DND-41 (cell line): ENCODE data around the gene ITPRIPL1.

Source experiments
- ATAC-seq: fragments of 200-7000 bp; cut with Tn5 transposase; 3 replicates; pipeline ENCODE4 v1.9.1; 2021; ENCODE audit warnings: low read depth; ENCODE audit not compliant: insufficient read depth
- DNase-seq: peaks from one replicate; pipeline ENCODE4 v3.0.0-alpha.2; 2020
- H2AFZ ChIP-seq: 2 replicates; pipeline ENCODE4 v1.6.0; 2012; ENCODE audit warnings: low read depth, low read length
- H3K27ac ChIP-seq: 2 replicates; pipeline ENCODE4 v1.5.1; 2012; ENCODE audit warnings: low read length, inconsistent platforms
- H3K27me3 ChIP-seq: fragments of 200-600 bp; sonication (generic); 2 replicates; pipeline ENCODE4 v1.6.0; 2012; ENCODE audit warnings: low read length, mild to moderate bottlenecking, inconsistent platforms; ENCODE audit not compliant: insufficient read depth, poor library complexity
- H3K36me3 ChIP-seq: 2 replicates; pipeline ENCODE4 v1.5.1; 2012; ENCODE audit warnings: low read length, inconsistent platforms; ENCODE audit not compliant: insufficient read depth
- H3K4me1 ChIP-seq: 2 replicates; pipeline ENCODE4 v1.5.1; 2012; ENCODE audit warnings: mild to moderate bottlenecking, low read length; ENCODE audit not compliant: insufficient read depth
- H3K4me2 ChIP-seq: 2 replicates; pipeline ENCODE4 v1.6.0; 2012; ENCODE audit warnings: mild to moderate bottlenecking, moderate library complexity, low read length, inconsistent platforms; ENCODE audit not compliant: insufficient read depth
- H3K4me3 ChIP-seq, 2 experiments: fragments of 200-600 bp in 1 of 2; shearing (Covaris generic) in 1 of 2; 2 replicates each; pipeline ENCODE4 v1.5.1; 2012 to 2016; ENCODE audit warnings: inconsistent platforms in 2 of 2, low read length in 2 of 2, mild to moderate bottlenecking in 2 of 2, low read depth in 1 of 2, moderate library complexity in 1 of 2
- H3K79me2 ChIP-seq: 2 replicates; pipeline ENCODE4 v1.6.0; 2012; ENCODE audit warnings: low read length, inconsistent platforms; ENCODE audit not compliant: insufficient read depth
- H3K9ac ChIP-seq: 2 replicates; pipeline ENCODE4 v1.6.0; 2012; ENCODE audit warnings: low read depth, mild to moderate bottlenecking, inconsistent platforms, low read length, moderate library complexity
- H3K9me3 ChIP-seq: 2 replicates; pipeline ENCODE4 v1.5.1; 2012; ENCODE audit warnings: low read length, moderate library complexity, mild to moderate bottlenecking, inconsistent platforms; ENCODE audit not compliant: insufficient read depth, severe bottlenecking
- H4K20me1 ChIP-seq: 2 replicates; pipeline ENCODE4 v1.6.0; 2012; ENCODE audit warnings: low read length; ENCODE audit not compliant: insufficient read depth
- EZH2 ChIP-seq: IDR thresholded peaks from 3 replicates; pipeline ENCODE4 v1.6.1; 2012; ENCODE audit warnings: borderline replicate concordance, low read depth, mild to moderate bottlenecking, moderate library complexity, low read length, inconsistent platforms; ENCODE audit not compliant: severe bottlenecking
- TF ChIP-seq, protein P1 (sequence below): IDR thresholded peaks from 2 replicates; pipeline ENCODE4 v1.5.1; 2012; ENCODE audit warnings: borderline replicate concordance, low read length, moderate library complexity, mild to moderate bottlenecking; ENCODE audit not compliant: poor library complexity, severe bottlenecking; ENCODE audit errors: extremely low read depth

Gene ITPRIPL1

DNA sequence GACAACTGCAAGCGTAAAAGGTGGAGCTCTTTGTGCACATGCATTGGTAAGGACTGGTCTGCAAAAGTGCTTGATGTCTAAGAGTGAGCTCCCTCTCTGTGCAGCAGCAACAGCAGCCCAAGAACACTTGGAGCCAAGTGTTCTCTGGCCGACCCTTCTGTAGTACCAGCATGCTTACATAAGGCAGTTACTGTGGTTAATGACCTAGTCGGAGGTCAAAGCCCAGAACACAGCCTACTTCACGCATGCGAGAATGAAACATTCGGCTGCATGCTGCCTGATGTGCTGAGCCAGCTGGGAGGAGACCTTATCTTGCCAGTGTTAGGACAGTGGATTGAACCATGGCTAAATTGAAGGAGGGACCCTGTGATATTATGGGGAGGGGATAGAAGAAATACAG, 31.8 kb downstream of the ITPRIPL1 start:
- Histone ChIP-seq H4K20me1 (peaks cover 12% of the 10 kb centered on the region; the same call in 1 of the 2 replicates), H3K9ac (no peak overlapping the region), H3K4me1 (no peaks in the 10 kb centered on the region), H3K4me3 (no peak overlapping the region), H3K9me3 (no peaks in the 10 kb centered on the region), H3K27ac (no peak overlapping the region), H3K27me3 (no peaks in the 10 kb centered on the region), H3K79me2 (peaks cover 3% of the 10 kb centered on the region), H2AFZ (no peak overlapping the region), H3K36me3 (peaks cover 94% of the 10 kb centered on the region), H3K4me2 (no peak overlapping the region)
- DNase-seq: no peak
- no peak for ATAC-seq
- TF ChIP-seq, protein P1, sequence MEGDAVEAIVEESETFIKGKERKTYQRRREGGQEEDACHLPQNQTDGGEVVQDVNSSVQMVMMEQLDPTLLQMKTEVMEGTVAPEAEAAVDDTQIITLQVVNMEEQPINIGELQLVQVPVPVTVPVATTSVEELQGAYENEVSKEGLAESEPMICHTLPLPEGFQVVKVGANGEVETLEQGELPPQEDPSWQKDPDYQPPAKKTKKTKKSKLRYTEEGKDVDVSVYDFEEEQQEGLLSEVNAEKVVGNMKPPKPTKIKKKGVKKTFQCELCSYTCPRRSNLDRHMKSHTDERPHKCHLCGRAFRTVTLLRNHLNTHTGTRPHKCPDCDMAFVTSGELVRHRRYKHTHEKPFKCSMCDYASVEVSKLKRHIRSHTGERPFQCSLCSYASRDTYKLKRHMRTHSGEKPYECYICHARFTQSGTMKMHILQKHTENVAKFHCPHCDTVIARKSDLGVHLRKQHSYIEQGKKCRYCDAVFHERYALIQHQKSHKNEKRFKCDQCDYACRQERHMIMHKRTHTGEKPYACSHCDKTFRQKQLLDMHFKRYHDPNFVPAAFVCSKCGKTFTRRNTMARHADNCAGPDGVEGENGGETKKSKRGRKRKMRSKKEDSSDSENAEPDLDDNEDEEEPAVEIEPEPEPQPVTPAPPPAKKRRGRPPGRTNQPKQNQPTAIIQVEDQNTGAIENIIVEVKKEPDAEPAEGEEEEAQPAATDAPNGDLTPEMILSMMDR: no peak
- TF ChIP-seq EZH2: no peak

DNA sequence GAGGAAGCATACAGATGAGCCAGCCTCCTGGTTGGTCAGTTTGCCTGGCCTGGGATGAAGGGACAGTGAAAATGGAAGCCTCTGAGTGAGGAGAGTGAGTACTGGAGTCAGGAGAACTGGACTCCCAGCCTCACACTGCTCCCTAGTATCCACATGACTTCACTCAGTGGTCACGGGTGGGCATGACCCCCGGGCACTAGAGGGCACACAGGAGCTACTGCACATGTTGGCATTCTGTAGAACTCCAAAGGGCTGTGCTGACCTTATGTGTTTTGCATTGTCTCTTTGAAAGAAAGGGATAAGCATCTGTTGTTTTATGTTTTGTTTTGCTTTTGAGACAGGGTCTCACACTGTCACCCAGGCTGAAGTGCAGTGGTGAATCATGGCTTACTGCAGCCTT, 34.2 kb downstream of the ITPRIPL1 start:
- Histone ChIP-seq H3K4me2 (no peak overlapping the region), H4K20me1 (peaks cover 6% of the 10 kb centered on the region; the same call in 1 of the 2 replicates), H3K9ac (no peak overlapping the region), H3K27ac (no peak overlapping the region), H3K9me3 (no peaks in the 10 kb centered on the region), H3K4me1 (no peaks in the 10 kb centered on the region), H3K36me3 (peaks cover 94% of the 10 kb centered on the region), H3K27me3 (no peaks in the 10 kb centered on the region), H2AFZ (no peak overlapping the region), H3K4me3 (no peak overlapping the region), H3K79me2 (no peaks in the 10 kb centered on the region)
- TF ChIP-seq EZH2: no peak
- TF ChIP-seq, protein P1: peak; percentile 65
- ATAC-seq (peak; percentile 81), DNase-seq (peak; percentile 47)

DNA sequence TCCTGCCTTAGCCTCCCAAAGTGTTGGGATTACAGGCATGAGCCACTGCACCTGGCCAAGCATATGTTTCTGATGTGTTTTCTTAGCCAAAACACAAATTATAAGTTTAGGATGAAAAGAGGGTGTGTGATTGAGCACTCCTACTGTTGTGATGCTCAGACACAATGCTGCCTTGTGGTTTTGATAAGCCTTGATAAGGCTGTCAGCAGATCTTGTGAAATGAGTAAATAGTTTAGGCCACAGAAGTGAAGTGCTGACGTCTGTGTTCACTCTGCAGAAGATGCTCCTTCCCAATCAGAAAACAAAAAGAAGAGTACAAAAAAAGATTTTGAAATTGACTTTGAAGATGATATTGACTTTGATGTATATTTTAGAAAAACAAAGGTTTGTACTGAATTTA, 34.7 kb downstream of the ITPRIPL1 start:
- Histone ChIP-seq H3K4me2 (no peak overlapping the region), H3K79me2 (no peaks in the 10 kb centered on the region), H3K27me3 (no peaks in the 10 kb centered on the region), H3K4me3 (no peak overlapping the region), H2AFZ (no peak overlapping the region), H3K4me1 (no peaks in the 10 kb centered on the region), H3K9ac (no peak overlapping the region), H3K9me3 (no peaks in the 10 kb centered on the region), H3K36me3 (peaks cover 94% of the 10 kb centered on the region), H4K20me1 (peaks cover 6% of the 10 kb centered on the region; the same call in 1 of the 2 replicates), H3K27ac (no peak overlapping the region)
- ATAC-seq (no peak), DNase-seq (no peak)
- TF ChIP-seq EZH2: no peak
- TF ChIP-seq, protein P1: no peak

DNA sequence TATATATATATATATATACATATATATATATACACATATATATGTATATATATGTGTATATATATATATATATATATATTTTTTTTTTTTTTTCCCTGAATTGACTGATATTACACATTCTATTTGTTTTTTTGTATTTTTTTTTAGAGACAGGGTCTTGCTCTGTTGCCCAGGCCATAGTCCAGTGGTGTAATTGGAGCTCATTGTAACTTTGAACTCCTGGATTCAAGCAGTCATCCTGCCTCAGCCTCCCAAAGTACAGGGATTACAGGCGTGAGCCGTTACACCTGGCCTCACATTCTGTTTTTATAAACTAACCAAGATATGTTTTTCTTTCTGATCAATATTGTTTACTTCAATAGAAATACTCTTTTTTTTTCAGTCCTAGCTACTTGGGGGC, 36.6 kb downstream of the ITPRIPL1 start:
- Histone ChIP-seq H3K79me2 (no peaks in the 10 kb centered on the region), H4K20me1 (peaks cover 6% of the 10 kb centered on the region; the same call in 1 of the 2 replicates), H2AFZ (no peak overlapping the region), H3K4me3 (no peak overlapping the region), H3K9me3 (no peaks in the 10 kb centered on the region), H3K4me1 (no peaks in the 10 kb centered on the region), H3K4me2 (no peak overlapping the region), H3K27me3 (no peaks in the 10 kb centered on the region), H3K36me3 (peaks cover 96% of the 10 kb centered on the region), H3K9ac (no peak overlapping the region), H3K27ac (no peak overlapping the region)
- DNase-seq (no peak), ATAC-seq (no peak)
- TF ChIP-seq EZH2: no peak
- TF ChIP-seq, protein P1: no peak
